NCI-H524 treated with DMSO at 0.1 percent for 48 hours (cell line): ENCODE results near the gene MRPL30.
"Not testable (repeated sequence)": the region's sequence is repeated elsewhere in the genome, so short reads cannot be mapped to it uniquely, and the experiment has no call there.

Source experiments
- DNase-seq: peaks from one replicate; lab custom pipeline; 2025; lab: John Stamatoyannopoulos, UW

The MRPL30 gene

GRCh38 chr2:99180755-99181623 is at the start of gene MRPL30, which contains the start of gene MITD1:
TSS of gene MRPL30 (plus strand) at chr2:99181184. CDS start at chr2:99186204, 5,020 bp downstream.
TSS of gene MITD1 (minus strand) at chr2:99181058. CDS start at chr2:99180981, 77 bp downstream.
- peak; percentile 64 for DNase-seq

GRCh38 chr2:99135044-99135556 is 45.9 kb upstream of the MRPL30 start:
- DNase-seq, result not testable (repeated sequence)

- no peak for DNase-seq
Measured at GRCh38 chr2:99139003-99139402, 42.0 kb upstream of the MRPL30 start.

GRCh38 chr2:99140056-99140859 is 40.7 kb upstream of the MRPL30 start:
- DNase-seq, result no peak

- no peak for DNase-seq
Measured at GRCh38 chr2:99140860-99141109, 40.2 kb upstream of the MRPL30 start.

- peak; percentile 76 for DNase-seq
Measured at GRCh38 chr2:99141110-99142108, 39.6 kb upstream of the MRPL30 start, which contains the start of gene C2orf15. TSS of gene C2orf15 (plus strand) at chr2:99141707. CDS start at chr2:99150559, 8,852 bp downstream.

GRCh38 chr2:99150706-99151105 is 30.3 kb upstream of the MRPL30 start:
- no peak for DNase-seq

GRCh38 chr2:99152199-99152895 is 28.6 kb upstream of the MRPL30 start:
- DNase-seq, result no peak

- no peak for DNase-seq
Measured at GRCh38 chr2:99153921-99154604, 26.9 kb upstream of the MRPL30 start.

GRCh38 chr2:99154643-99155536 is 26.1 kb upstream of the MRPL30 start, which contains the start of the genes LIPT1 and TSGA10:
TSS of gene LIPT1 (plus strand) at chr2:99154967. CDS start at chr2:99161958, 6,991 bp downstream.
TSS of gene TSGA10 (minus strand) at chr2:99154942. CDS start at chr2:99109439, 45,503 bp downstream.
- peak; percentile 45 for DNase-seq

GRCh38 chr2:99156891-99157290 is 24.1 kb upstream of the MRPL30 start:
- no peak for DNase-seq

- no peak for DNase-seq
Measured at GRCh38 chr2:99158599-99158998, 22.4 kb upstream of the MRPL30 start.

GRCh38 chr2:99159594-99159993 is 21.4 kb upstream of the MRPL30 start:
- DNase-seq, result no peak

GRCh38 chr2:99166218-99166617 is 14.8 kb upstream of the MRPL30 start:
- no peak for DNase-seq

- DNase-seq, result no peak
Measured at GRCh38 chr2:99169534-99169933, 11.4 kb upstream of the MRPL30 start.

GRCh38 chr2:99171377-99172140 is 9.4 kb upstream of the MRPL30 start:
- no peak for DNase-seq

GRCh38 chr2:99181624-99182000 is 628 bp downstream of the MRPL30 start:
- DNase-seq, result no peak

- no peak for DNase-seq
Measured at GRCh38 chr2:99183025-99183424, 2.0 kb downstream of the MRPL30 start.
